Activated naive CD4-positive, alpha-beta T cell treated with Interleukin-2 at 50 U/mL for 16 hours (primary cell): ENCODE data around the gene ALLC.
A peak's percentile ranks its signal among the peaks of the same experiment; 100 is the strongest.
"Not testable (repeated sequence)": the region's sequence is repeated elsewhere in the genome, so short reads cannot be mapped to it uniquely, and the experiment has no call there.

ENCODE experiments used
- DNase-seq: peaks from one replicate; pipeline ENCODE4 v3.0.0-alpha.2; 2020

Gene ALLC

GRCh38 chr2:3626812-3627499, 31.0 kb upstream of the ALLC start:
- no peak for DNase-seq

GRCh38 chr2:3627500-3628100, 30.4 kb upstream of the ALLC start:
- DNase-seq = no peak

- DNase-seq = no peak
These were observed 29.7 kb upstream of the ALLC start for GRCh38 chr2:3628241-3628679.

GRCh38 chr2:3628800-3629199, 29.2 kb upstream of the ALLC start:
- DNase-seq = no peak

GRCh38 chr2:3630631-3631030, 27.4 kb upstream of the ALLC start:
- DNase-seq = no peak

GRCh38 chr2:3631161-3631850, 26.7 kb upstream of the ALLC start:
- DNase-seq = no peak

- no peak for DNase-seq
These were observed 25.9 kb upstream of the ALLC start for GRCh38 chr2:3631851-3632659.

GRCh38 chr2:3633089-3633981, 24.7 kb upstream of the ALLC start:
- DNase-seq = no peak

GRCh38 chr2:3633982-3634595, 23.9 kb upstream of the ALLC start:
- DNase-seq = no peak

- DNase-seq = no peak
These were observed 23.3 kb upstream of the ALLC start for GRCh38 chr2:3634596-3635121.

GRCh38 chr2:3635171-3635974, 22.6 kb upstream of the ALLC start:
- no peak for DNase-seq

- DNase-seq = not testable (repeated sequence)
These were observed 22.0 kb upstream of the ALLC start for GRCh38 chr2:3635975-3636327.

- no peak for DNase-seq
These were observed 21.3 kb upstream of the ALLC start for GRCh38 chr2:3636586-3637310.

GRCh38 chr2:3637311-3637675, 20.7 kb upstream of the ALLC start:
- no peak for DNase-seq

- DNase-seq = no peak
These were observed 20.1 kb upstream of the ALLC start for GRCh38 chr2:3637692-3638455.

- DNase-seq = peak; percentile 0
These were observed 19.6 kb upstream of the ALLC start for GRCh38 chr2:3638456-3638810.

- DNase-seq = no peak
These were observed 18.9 kb upstream of the ALLC start for GRCh38 chr2:3639015-3639630.

GRCh38 chr2:3639653-3640052, 18.3 kb upstream of the ALLC start:
- DNase-seq = no peak

GRCh38 chr2:3641181-3641580, 16.8 kb upstream of the ALLC start:
- DNase-seq = no peak
